Panc1 (cell line): ENCODE measurements around the gene TMEM101. TPM values are rescaled to one million over a fixed set of nuclear protein-coding genes. Genes with fewer than 3 reads are reported as not detected.

Experiments
- ATAC-seq: fragments of 200-7000 bp; cut with Tn5 transposase; 2 replicates; pipeline ENCODE4 v1.9.1; 2020; ENCODE audit warnings: mild to moderate bottlenecking, moderate library complexity
- BruUV-seq: library from RNA; stranded (reverse); fragments of 400-500 nt; replicated peaks from 2 replicates; lab custom pipeline; 2021; lab: Mats Ljungman, UMichigan
- CTCF ChIA-PET: fragments of 300-600 bp; sonication (Branson Sonifier 250); formaldehyde crosslinking; loops from one replicate; lab custom pipeline; 2022; ENCODE audit warnings: antibody characterized with exemption; lab: Charles Lee
- POLR2A ChIA-PET: fragments of 300-600 bp; sonication (Branson Sonifier 250); formaldehyde crosslinking; loops from one replicate; lab custom pipeline; 2022; ENCODE audit warnings: antibody characterized with exemption; lab: Charles Lee
- DNase-seq: peaks from one replicate; pipeline ENCODE4 v3.0.0-alpha.2; 2010; ENCODE audit warnings: low read depth, low spot score
- H3K27ac ChIP-seq: 2 replicates; pipeline ENCODE4 v1.5.1; 2011; ENCODE audit warnings: mild to moderate bottlenecking, low read length, inconsistent platforms
- H3K27me3 ChIP-seq: fragments of 200-500 bp; sonication (Bioruptor generic); 2 replicates; pipeline ENCODE4 v1.6.0; 2014; ENCODE audit warnings: low read length, inconsistent platforms; ENCODE audit not compliant: control insufficient read depth, insufficient read depth
- H3K36me3 ChIP-seq: fragments of 200-500 bp; sonication (Bioruptor generic); 2 replicates; pipeline ENCODE4 v1.5.1; 2014; ENCODE audit warnings: inconsistent platforms, mild to moderate bottlenecking, low read length, moderate library complexity; ENCODE audit not compliant: control insufficient read depth, insufficient read depth
- H3K4me1 ChIP-seq: 2 replicates; pipeline ENCODE4 v1.5.1; 2011; ENCODE audit warnings: inconsistent platforms, mild to moderate bottlenecking, low read length, moderate library complexity; ENCODE audit not compliant: control insufficient read depth, insufficient read depth
- H3K4me3 ChIP-seq, 2 experiments: 2 replicates each; pipeline ENCODE4 v1.5.1; 2011 to 2012; ENCODE audit warnings: low read depth in 2 of 2, low read length in 2 of 2, mild to moderate bottlenecking in 2 of 2, inconsistent platforms in 1 of 2, moderate library complexity in 1 of 2
- H3K9me3 ChIP-seq: fragments of 200-500 bp; sonication (Bioruptor generic); 2 replicates; pipeline ENCODE4 v1.5.1; 2014; ENCODE audit warnings: low read depth, mild to moderate bottlenecking, inconsistent platforms, low read length, moderate library complexity; ENCODE audit not compliant: control insufficient read depth, insufficient read depth
- POLR2AphosphoS5 ChIP-seq: IDR thresholded peaks from 2 replicates; pipeline ENCODE4 v1.6.1; 2012; ENCODE audit warnings: mild to moderate bottlenecking, low read depth, low read length, moderate library complexity
- SIN3A ChIP-seq: IDR thresholded peaks from 2 replicates; pipeline ENCODE4 v1.6.1; 2012; ENCODE audit warnings: low read depth, mild to moderate bottlenecking, low read length, moderate library complexity, borderline replicate concordance; ENCODE audit not compliant: insufficient read depth
- TCF7L2 ChIP-seq: IDR thresholded peaks from 2 replicates; pipeline ENCODE4 v1.6.1; 2011; ENCODE audit warnings: mild to moderate bottlenecking, low read depth, low read length, inconsistent platforms
- in situ Hi-C: cut with HindIII; loops from 2 replicates; pipeline ENCODE4 v1.10.0; 2016; ENCODE audit warnings: low sequenced_read_pairs, low pct_unique_long_range_greater_than_20kb
- intact Hi-C: fragments of 100-400 bp; cut with micrococcal nuclease; formaldehyde crosslinking; loops from one replicate; pipeline ENCODE4 v1.10.0; 2022; ENCODE audit not compliant: unreplicated experiment
- total RNA-seq: library from RNA; stranded (reverse); gene quantifications from one replicate; pipeline ENCODE4 v1.2.1, GENCODE V29; 2021; ENCODE audit not compliant: unreplicated experiment
- TF ChIP-seq, protein P1 (sequence below), 2 experiments: IDR thresholded peaks; 2 replicates each; pipeline ENCODE4 v1.6.1; 2011 to 2012; ENCODE audit warnings: low read depth in 2 of 2, control low read depth in 1 of 2, low read length in 1 of 2, mild to moderate bottlenecking in 1 of 2, moderate library complexity in 1 of 2; ENCODE audit not compliant: insufficient read depth in 1 of 2
- TF ChIP-seq, protein P2 (sequence below): fragments of 450-650 bp; IDR thresholded peaks from 2 replicates; pipeline ENCODE4 v1.5.1; 2017; ENCODE audit warnings: mild to moderate bottlenecking

TMEM101 gene
- total RNA-seq, 1 experiment from 2014 or later: 32.8 TPM

DNA sequence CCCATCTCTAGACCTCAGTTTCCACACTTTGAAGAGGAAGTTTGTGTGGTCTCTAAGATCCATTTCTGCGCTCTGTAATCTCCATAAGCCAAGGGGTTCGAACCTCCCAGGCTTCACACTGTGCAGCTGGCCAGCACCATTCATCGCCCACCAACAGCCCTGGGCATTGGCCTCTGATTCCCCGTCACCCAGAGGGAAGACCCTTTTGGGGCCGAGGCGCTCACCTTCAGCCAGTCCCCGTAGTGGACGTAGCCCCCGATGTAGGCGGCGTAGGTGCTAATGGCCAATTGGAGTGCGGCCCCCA, 678 bp downstream of the TMEM101 start:
- DNase-seq (no peak), ATAC-seq (peak; percentile 57)
- no TSS peak for BruUV-seq
- ChIA-PET CTCF (interaction anchor here (0.7 kb wide), 1 partner anchor 102 kb away, joined by 3 read pairs; no protein-coding TSS in a partner anchor), POLR2A (no interaction called here)
- H3K27ac ChIP-seq: peak overlapping the region; percentile 97
- peaks cover 5% of the 10 kb centered on the region; the same call in 1 of the 2 replicates for H3K36me3 ChIP-seq
- peak overlapping the region; percentile 97 to 99 for H3K4me3 ChIP-seq
- H3K9me3 ChIP-seq: no peaks in the 10 kb centered on the region
- in situ Hi-C loops (no loop called here), intact Hi-C loops (no loop called here)
- TF ChIP-seq TCF7L2: no peak
- TF ChIP-seq, protein P1, sequence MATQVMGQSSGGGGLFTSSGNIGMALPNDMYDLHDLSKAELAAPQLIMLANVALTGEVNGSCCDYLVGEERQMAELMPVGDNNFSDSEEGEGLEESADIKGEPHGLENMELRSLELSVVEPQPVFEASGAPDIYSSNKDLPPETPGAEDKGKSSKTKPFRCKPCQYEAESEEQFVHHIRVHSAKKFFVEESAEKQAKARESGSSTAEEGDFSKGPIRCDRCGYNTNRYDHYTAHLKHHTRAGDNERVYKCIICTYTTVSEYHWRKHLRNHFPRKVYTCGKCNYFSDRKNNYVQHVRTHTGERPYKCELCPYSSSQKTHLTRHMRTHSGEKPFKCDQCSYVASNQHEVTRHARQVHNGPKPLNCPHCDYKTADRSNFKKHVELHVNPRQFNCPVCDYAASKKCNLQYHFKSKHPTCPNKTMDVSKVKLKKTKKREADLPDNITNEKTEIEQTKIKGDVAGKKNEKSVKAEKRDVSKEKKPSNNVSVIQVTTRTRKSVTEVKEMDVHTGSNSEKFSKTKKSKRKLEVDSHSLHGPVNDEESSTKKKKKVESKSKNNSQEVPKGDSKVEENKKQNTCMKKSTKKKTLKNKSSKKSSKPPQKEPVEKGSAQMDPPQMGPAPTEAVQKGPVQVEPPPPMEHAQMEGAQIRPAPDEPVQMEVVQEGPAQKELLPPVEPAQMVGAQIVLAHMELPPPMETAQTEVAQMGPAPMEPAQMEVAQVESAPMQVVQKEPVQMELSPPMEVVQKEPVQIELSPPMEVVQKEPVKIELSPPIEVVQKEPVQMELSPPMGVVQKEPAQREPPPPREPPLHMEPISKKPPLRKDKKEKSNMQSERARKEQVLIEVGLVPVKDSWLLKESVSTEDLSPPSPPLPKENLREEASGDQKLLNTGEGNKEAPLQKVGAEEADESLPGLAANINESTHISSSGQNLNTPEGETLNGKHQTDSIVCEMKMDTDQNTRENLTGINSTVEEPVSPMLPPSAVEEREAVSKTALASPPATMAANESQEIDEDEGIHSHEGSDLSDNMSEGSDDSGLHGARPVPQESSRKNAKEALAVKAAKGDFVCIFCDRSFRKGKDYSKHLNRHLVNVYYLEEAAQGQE (IDR thresholded peaks at IDR 0.05; ENCODE audit: insufficient read depth in 1 of 2, low read depth in 2 of 2, low read length in 1 of 2): no peak
- TF ChIP-seq, protein P2, sequence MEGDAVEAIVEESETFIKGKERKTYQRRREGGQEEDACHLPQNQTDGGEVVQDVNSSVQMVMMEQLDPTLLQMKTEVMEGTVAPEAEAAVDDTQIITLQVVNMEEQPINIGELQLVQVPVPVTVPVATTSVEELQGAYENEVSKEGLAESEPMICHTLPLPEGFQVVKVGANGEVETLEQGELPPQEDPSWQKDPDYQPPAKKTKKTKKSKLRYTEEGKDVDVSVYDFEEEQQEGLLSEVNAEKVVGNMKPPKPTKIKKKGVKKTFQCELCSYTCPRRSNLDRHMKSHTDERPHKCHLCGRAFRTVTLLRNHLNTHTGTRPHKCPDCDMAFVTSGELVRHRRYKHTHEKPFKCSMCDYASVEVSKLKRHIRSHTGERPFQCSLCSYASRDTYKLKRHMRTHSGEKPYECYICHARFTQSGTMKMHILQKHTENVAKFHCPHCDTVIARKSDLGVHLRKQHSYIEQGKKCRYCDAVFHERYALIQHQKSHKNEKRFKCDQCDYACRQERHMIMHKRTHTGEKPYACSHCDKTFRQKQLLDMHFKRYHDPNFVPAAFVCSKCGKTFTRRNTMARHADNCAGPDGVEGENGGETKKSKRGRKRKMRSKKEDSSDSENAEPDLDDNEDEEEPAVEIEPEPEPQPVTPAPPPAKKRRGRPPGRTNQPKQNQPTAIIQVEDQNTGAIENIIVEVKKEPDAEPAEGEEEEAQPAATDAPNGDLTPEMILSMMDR: no peak
- no peak for TF ChIP-seq POLR2AphosphoS5
- no peak for TF ChIP-seq SIN3A
- no peaks in the 10 kb centered on the region for H3K27me3 ChIP-seq
- H3K4me1 ChIP-seq: no peaks in the 10 kb centered on the region; the same call in 1 of the 2 replicates

GRCh38 chr17:44012874-44013273, 1.9 kb downstream of the TMEM101 start:
- H3K9me3 ChIP-seq: no peaks in the 10 kb centered on the region
- H3K27me3 ChIP-seq: no peaks in the 10 kb centered on the region
- ATAC-seq: no peak
- TF ChIP-seq, protein P2: no peak
- TF ChIP-seq POLR2AphosphoS5 (no peak), TCF7L2 (no peak), SIN3A (no peak)
- TSS peak; percentile 61 for BruUV-seq
- no peak for DNase-seq
- in situ Hi-C loops (no loop called here), intact Hi-C loops (no loop called here)
- H3K36me3 ChIP-seq: peaks cover 5% of the 10 kb centered on the region; the same call in 1 of the 2 replicates
- ChIA-PET CTCF (no interaction called here), POLR2A (no interaction called here)
- H3K27ac ChIP-seq: no peak overlapping the region
- no peak overlapping the region for H3K4me3 ChIP-seq
- H3K4me1 ChIP-seq: peaks cover 5% of the 10 kb centered on the region
